ENCODE results near the gene PRKN.

DNA sequence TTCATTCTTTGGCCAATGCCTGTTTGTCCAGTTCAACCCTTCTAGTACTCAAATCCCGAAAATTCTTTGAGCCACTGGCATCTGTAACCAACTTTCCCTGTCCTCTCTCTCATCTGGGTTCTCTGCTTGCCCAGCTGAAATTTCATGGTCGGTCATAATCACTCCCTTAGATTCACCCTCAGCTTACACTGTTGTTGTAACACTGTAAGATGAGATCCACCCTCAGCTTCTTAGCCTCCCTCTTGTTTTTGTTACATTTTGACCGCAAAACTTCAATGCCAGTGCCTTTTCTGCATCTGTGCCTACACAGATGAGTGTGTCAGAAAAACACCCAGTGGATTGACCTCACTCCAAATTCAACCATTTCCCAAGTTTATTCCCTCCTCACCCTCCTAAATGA, 1162.6 kb downstream of the PRKN start:
- TF ChIP-seq, protein P1, sequence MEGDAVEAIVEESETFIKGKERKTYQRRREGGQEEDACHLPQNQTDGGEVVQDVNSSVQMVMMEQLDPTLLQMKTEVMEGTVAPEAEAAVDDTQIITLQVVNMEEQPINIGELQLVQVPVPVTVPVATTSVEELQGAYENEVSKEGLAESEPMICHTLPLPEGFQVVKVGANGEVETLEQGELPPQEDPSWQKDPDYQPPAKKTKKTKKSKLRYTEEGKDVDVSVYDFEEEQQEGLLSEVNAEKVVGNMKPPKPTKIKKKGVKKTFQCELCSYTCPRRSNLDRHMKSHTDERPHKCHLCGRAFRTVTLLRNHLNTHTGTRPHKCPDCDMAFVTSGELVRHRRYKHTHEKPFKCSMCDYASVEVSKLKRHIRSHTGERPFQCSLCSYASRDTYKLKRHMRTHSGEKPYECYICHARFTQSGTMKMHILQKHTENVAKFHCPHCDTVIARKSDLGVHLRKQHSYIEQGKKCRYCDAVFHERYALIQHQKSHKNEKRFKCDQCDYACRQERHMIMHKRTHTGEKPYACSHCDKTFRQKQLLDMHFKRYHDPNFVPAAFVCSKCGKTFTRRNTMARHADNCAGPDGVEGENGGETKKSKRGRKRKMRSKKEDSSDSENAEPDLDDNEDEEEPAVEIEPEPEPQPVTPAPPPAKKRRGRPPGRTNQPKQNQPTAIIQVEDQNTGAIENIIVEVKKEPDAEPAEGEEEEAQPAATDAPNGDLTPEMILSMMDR (conservative IDR thresholded peaks at IDR 0.05; ENCODE audit: low read depth, low read length), result no peak
- no peak for TF ChIP-seq EZH2 (IDR thresholded peaks at IDR 0.05; ENCODE audit: borderline replicate concordance, low read depth, low read length, poor library complexity, severe bottlenecking)

All from A673 (cell line).